Measurements from ENCODE around the gene MAGI3. TPM values are rescaled to one million over a fixed set of nuclear protein-coding genes. Genes with fewer than 3 reads are reported as not detected.
"Not testable (repeated sequence)": the region's sequence is repeated elsewhere in the genome, so short reads cannot be mapped to it uniquely, and the experiment has no call there.

The MAGI3 gene
- total RNA-seq, 1 experiment from 2014 or later = 9.7 TPM

DNA sequence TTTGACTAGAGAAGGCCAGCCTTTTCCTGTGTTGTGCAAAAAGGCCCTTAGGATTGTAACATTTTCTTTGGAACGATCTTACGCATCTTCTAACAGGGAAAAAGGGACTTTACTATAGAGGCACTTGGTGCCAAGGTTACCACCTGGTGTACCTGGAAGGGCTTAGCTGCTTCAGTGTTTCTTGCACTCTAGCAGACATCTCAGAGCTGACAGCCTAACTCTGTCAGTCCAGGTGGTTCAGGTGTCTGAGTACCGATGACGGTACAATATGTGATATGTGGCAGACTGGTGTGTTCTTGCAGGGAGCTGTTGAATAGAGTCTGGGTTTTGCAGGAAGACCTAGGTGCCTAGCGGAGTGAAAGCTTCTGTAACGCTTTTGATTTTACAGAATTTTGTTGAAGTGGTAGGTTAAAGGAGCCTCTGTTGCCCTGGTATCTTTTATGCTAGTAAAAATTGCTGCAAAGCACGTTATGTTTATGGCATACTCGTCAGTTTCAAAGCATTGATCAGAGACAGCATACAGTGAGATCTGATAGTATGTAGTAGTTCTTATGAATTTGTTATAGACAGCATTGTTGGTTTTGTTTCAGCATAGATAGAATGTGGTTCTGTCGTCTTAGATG lies 1.4 kb downstream of the MAGI3 start:
- peak overlapping the region; percentile 91 for H3K4me3 ChIP-seq
- H3K9me3 ChIP-seq (replicated peaks) = no peaks in the 10 kb centered on the region
- H3K27ac ChIP-seq = no peak overlapping the region
- no peaks in the 10 kb centered on the region for H3K27me3 ChIP-seq
- H3K4me1 ChIP-seq = peaks cover 9% of the 10 kb centered on the region; the same call in 1 of the 2 replicates
- peak in 1 of 2 experiments; percentile 2 for DNase-seq
- H3K36me3 ChIP-seq = no peaks in the 10 kb centered on the region

DNA sequence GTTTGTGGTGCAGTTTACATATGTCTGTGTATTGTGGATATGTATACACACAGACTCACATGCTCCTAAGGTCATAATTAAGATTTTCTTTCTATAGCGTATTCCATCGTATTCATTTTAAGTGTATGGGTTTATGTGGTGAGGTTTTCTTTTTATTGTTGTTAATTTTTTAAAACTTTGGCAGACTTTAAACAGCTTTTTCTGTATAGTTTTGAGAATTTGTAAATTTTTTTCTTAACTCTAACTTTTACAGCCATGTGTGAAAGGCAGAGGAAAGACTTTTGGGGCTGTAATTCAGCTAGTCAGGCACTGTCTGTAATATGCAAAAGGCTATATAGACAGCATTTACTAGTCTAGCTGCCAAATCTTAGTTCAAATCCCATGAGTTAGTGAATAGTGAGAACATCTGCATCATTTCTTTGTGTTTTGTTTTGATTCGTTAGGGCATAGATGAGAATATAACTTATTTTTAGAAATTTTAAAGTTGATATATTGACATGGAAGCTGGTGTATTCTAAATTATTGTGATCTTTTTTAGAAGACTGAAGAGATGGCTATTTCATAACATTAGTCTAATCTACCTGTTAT lies 2.3 kb downstream of the MAGI3 start:
- H3K36me3 ChIP-seq = no peaks in the 10 kb centered on the region
- H3K4me3 ChIP-seq = no peak overlapping the region
- H3K9me3 ChIP-seq (replicated peaks) = no peaks in the 10 kb centered on the region
- peaks cover 9% of the 10 kb centered on the region; the same call in 1 of the 2 replicates for H3K4me1 ChIP-seq
- H3K27me3 ChIP-seq = no peaks in the 10 kb centered on the region
- H3K27ac ChIP-seq = no peak overlapping the region
- DNase-seq = no peak

DNA sequence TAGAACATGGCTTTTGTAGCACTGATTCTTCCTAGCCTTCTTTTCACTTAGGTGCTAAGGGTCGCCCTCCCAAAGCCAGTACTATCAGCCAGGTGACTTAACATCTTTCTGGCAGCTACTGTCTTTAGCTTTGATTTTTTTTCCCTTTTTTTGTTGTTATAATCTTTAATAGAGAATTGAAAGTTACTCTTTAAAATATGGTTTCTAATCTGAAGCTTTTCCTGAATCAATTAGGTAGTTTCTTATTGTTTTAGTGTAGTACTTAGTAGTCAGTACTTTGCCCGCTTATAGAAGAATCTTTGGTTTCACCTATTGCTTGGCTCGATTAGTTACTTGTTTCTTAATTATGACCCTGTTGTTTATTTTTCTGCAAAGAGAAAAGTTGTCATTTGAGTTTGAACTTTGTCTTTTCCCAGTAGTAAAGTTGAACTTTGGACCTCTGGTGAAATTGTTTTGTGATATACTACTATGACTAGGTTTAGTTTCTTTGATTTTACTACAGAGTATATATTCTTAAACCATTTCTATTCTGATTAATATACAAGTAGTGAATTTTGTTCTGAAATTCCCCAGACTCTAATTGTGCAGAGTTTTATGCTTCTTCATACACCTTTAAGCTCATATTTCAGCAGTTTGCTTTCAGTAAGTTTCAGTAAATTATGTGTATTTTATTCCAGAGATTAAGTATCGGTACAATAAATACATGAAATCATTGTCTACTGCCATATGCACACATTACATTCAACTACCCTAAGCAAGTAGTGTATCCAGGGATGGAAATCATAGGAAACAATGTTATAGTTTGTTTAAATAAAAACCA lies 3.9 kb downstream of the MAGI3 start:
- no peaks in the 10 kb centered on the region for H3K9me3 ChIP-seq (replicated peaks)
- no peak overlapping the region for H3K4me3 ChIP-seq
- DNase-seq = no peak
- H3K4me1 ChIP-seq = peaks cover 4% of the 10 kb centered on the region; the same call in 1 of the 2 replicates
- no peaks in the 10 kb centered on the region for H3K27me3 ChIP-seq
- no peak overlapping the region for H3K27ac ChIP-seq
- H3K36me3 ChIP-seq = no peaks in the 10 kb centered on the region

- no peak overlapping the region for H3K27ac ChIP-seq
- DNase-seq = no peak
These were observed 4.5 kb downstream of the MAGI3 start for GRCh38 chr1:113394863-113395259.

GRCh38 chr1:113396102-113396501 lies 5.8 kb downstream of the MAGI3 start:
- Histone ChIP-seq H3K36me3 (no peaks in the 10 kb centered on the region), H3K27ac (no peak overlapping the region), H3K4me1 (peaks cover 4% of the 10 kb centered on the region; the same call in 1 of the 2 replicates), H3K27me3 (no peaks in the 10 kb centered on the region), H3K4me3 (no peak overlapping the region), H3K9me3 (replicated peaks) (no peaks in the 10 kb centered on the region)
- DNase-seq = no peak

More at GRCh38 chr1:113394863-113395259, 4.5 kb downstream of the MAGI3 start:
- Histone ChIP-seq H3K4me3 (no peak overlapping the region), H3K4me1 (peaks cover 4% of the 10 kb centered on the region; the same call in 1 of the 2 replicates), H3K9me3 (replicated peaks) (no peaks in the 10 kb centered on the region), H3K27me3 (no peaks in the 10 kb centered on the region), H3K36me3 (no peaks in the 10 kb centered on the region)

- no peak overlapping the region for H3K27ac ChIP-seq
These were observed 6.3 kb downstream of the MAGI3 start for GRCh38 chr1:113396585-113396984.

DNA sequence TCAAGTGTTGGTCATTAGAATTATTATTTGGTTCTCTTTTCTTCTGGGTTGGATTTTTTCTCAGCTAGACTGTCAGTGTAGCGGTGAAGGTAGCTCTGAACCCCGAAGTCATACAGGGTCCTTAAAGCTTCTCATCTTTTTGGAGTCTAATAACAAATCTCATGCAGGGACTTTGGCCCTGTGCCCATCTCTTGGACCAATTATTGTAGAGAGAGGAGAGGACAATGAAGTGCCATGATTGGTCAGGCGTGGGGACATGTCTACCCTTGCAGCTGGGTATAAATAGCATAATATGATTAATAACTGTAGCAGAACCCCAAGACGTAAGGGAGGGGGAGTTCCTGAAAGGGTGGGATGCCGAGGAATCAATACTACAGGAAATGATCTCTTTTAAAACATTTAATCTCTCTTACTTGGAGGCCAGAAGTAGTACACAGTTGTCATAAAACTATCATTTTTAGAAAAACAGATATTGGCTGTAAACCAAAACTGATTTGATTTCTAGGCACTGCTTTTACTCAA lies 8.8 kb downstream of the MAGI3 start:
- Histone ChIP-seq H3K4me3 (no peak overlapping the region), H3K9me3 (replicated peaks) (no peaks in the 10 kb centered on the region), H3K27ac (no peak overlapping the region), H3K4me1 (no peaks in the 10 kb centered on the region), H3K36me3 (no peaks in the 10 kb centered on the region), H3K27me3 (no peaks in the 10 kb centered on the region)
- DNase-seq = peak in 1 of 2 experiments; percentile 11

More at GRCh38 chr1:113396585-113396984, 6.3 kb downstream of the MAGI3 start:
- Histone ChIP-seq H3K36me3 (no peaks in the 10 kb centered on the region), H3K4me3 (no peak overlapping the region), H3K27me3 (no peaks in the 10 kb centered on the region), H3K9me3 (replicated peaks) (no peaks in the 10 kb centered on the region), H3K4me1 (peaks cover 3% of the 10 kb centered on the region; the same call in 1 of the 2 replicates)
- no peak for DNase-seq

- Histone ChIP-seq H3K27me3 (no peaks in the 10 kb centered on the region), H3K27ac (no peak overlapping the region), H3K36me3 (no peaks in the 10 kb centered on the region), H3K4me1 (no peaks in the 10 kb centered on the region; the same call in 1 of the 2 replicates), H3K9me3 (replicated peaks) (no peaks in the 10 kb centered on the region), H3K4me3 (no peak overlapping the region)
- DNase-seq = no peak
These were observed 10.8 kb downstream of the MAGI3 start for GRCh38 chr1:113401067-113401466.

DNA sequence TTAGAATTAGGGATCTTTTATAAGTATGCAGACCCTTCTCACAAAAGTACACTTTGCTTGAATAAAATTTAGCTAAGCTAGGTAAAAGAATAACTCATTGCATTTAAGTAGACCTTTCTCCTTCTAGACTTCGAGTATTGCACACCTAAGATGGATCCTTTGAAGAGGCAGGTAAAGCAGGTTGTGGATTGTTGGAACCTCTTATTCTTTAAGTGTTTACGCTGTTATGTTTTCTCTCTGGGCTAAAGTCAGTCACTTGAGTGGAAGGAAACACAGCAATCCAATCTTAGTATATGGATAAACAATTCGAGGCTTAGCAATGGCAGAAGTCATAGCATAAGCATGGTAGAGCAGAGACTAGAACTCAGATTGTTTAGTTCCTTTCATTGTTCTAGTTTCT lies 11.4 kb downstream of the MAGI3 start:
- H3K4me1 ChIP-seq = no peaks in the 10 kb centered on the region; the same call in 1 of the 2 replicates
- H3K27me3 ChIP-seq = no peaks in the 10 kb centered on the region
- no peak for DNase-seq
- no peaks in the 10 kb centered on the region for H3K36me3 ChIP-seq
- no peak overlapping the region for H3K4me3 ChIP-seq
- H3K27ac ChIP-seq = no peak overlapping the region
- no peaks in the 10 kb centered on the region for H3K9me3 ChIP-seq (replicated peaks)

DNA sequence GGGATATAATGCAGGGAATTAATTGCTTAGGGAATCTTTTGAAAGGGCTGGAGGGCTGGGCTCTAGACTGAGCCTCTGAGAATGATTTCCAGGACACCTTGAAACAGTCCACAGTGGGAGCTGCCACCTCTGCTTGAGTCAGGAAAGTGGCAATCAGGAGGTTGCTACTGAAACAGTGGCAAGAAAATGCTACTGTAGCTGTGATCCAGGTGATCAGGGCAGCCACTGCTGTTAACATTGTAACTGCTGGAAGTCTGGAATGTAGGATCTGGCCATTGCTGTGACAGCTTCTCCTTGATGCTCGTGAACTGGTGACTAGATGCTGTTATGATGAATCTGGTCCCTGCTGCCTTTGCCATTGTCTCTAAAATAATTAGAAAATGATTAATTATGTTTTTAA lies 12.8 kb downstream of the MAGI3 start:
- H3K4me3 ChIP-seq = no peak overlapping the region
- H3K4me1 ChIP-seq = no peaks in the 10 kb centered on the region; the same call in 1 of the 2 replicates
- H3K9me3 ChIP-seq (replicated peaks) = no peaks in the 10 kb centered on the region
- no peak overlapping the region for H3K27ac ChIP-seq
- no peak for DNase-seq
- H3K27me3 ChIP-seq = no peaks in the 10 kb centered on the region
- no peaks in the 10 kb centered on the region for H3K36me3 ChIP-seq

- H3K9me3 ChIP-seq (replicated peaks) = no peaks in the 10 kb centered on the region
- H3K27me3 ChIP-seq = no peaks in the 10 kb centered on the region
- no peak for DNase-seq
- no peak overlapping the region for H3K27ac ChIP-seq
- H3K4me3 ChIP-seq = no peak overlapping the region
- H3K36me3 ChIP-seq = no peaks in the 10 kb centered on the region
- no peaks in the 10 kb centered on the region; the same call in 1 of the 2 replicates for H3K4me1 ChIP-seq
These were observed 15.3 kb downstream of the MAGI3 start for GRCh38 chr1:113405573-113405972.

- H3K9me3 ChIP-seq (replicated peaks); H3K27me3 ChIP-seq; DNase-seq; H3K4me3 ChIP-seq; H3K4me1 ChIP-seq; H3K36me3 ChIP-seq; H3K27ac ChIP-seq: not testable (repeated sequence)
These were observed 15.8 kb downstream of the MAGI3 start for GRCh38 chr1:113406149-113406548.

DNA sequence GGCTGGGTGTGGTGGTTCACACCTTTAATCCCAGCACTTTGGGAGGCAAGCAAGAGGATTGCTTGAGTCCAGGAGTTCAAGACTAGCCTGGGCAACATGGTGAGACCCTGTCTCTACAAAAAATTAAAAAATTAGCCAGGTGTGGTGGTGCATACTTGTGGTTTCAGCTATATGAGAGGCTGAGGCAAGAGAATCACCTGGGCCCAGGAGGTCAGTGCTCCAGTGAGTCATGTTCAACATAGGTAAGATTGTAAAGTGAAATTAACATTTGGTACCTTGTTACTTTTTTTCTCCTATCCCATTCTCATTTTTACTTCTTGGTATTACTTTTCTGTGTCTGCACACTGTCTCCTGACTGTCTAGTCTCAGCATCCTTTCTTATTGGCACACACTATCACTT lies 19.0 kb downstream of the MAGI3 start:
- H3K9me3 ChIP-seq (replicated peaks) = peaks cover 6% of the 10 kb centered on the region
- no peaks in the 10 kb centered on the region; the same call in 1 of the 2 replicates for H3K4me1 ChIP-seq
- H3K4me3 ChIP-seq = no peak overlapping the region
- DNase-seq = no peak
- H3K36me3 ChIP-seq = no peaks in the 10 kb centered on the region
- H3K27me3 ChIP-seq = no peaks in the 10 kb centered on the region
- no peak overlapping the region for H3K27ac ChIP-seq

DNA sequence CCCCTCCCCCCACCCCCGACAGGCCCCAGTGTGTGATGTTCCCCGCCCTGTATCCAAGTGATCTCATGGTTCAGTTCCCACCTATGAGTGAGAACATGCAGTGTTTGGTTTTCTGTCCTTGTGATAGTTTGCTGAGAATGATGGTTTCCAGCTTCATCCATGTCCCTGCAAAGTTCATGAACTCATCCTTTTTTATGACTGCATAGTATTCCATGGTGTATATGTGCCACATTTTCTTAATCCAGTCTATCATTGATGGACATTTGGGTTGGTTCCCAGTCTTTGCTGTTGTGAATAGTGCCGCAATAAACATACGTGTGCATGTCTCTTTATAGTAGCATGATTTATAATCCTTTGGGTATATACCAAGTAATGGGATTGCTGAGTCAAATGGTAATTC lies 21.7 kb downstream of the MAGI3 start:
- not testable (repeated sequence) for H3K9me3 ChIP-seq (replicated peaks); H3K36me3 ChIP-seq; H3K4me1 ChIP-seq; H3K27ac ChIP-seq; DNase-seq; H3K4me3 ChIP-seq; H3K27me3 ChIP-seq

Measured in SJCRH30 (cell line).